HepG2 (cell line): ENCODE results near the gene TRIM28. TPM values are rescaled to one million over a fixed set of nuclear protein-coding genes. Genes with fewer than 3 reads are reported as not detected.
A peak's percentile ranks its signal among the peaks of the same experiment; 100 is the strongest.

Experiments used
- HCFC1 ChIP-seq: fragments of 150-350 bp; IDR thresholded peaks from 2 replicates; pipeline ENCODE4 v1.6.1; 2014; ENCODE audit warnings: low read depth, low read length
- KMT2B ChIP-seq: IDR thresholded peaks from 2 replicates; pipeline ENCODE4 v1.6.1; 2016; ENCODE audit warnings: missing genetic modification reagents, missing compliant biosample characterization
- PHF20 ChIP-seq: sonication (generic); formaldehyde crosslinking; IDR thresholded peaks from 2 replicates; pipeline ENCODE4 v1.5.0; 2020; ENCODE audit warnings: mild to moderate bottlenecking, missing genetic modification reagents
- RAD21 ChIP-seq: fragments of 450-650 bp; formaldehyde crosslinking; IDR thresholded peaks from 2 replicates; pipeline ENCODE4 v1.5.0; 2020; ENCODE audit warnings: mild to moderate bottlenecking
- RNF2 ChIP-seq: fragments of 450-650 bp; conservative IDR thresholded peaks from 2 replicates; pipeline ENCODE4 v1.6.1; 2016; ENCODE audit warnings: low read depth
- SOX13 ChIP-seq, 3 experiments: fragments of 450-650 bp in 1 of 3; sonication (generic) in 1 of 3; formaldehyde crosslinking in 1 of 3; IDR thresholded peaks in 2 of 3; conservative IDR thresholded peaks in 1 of 3; 2 replicates each; pipeline versions ENCODE4 v1.5.0 to v1.6.1; 2016 to 2020; ENCODE audit warnings: antibody characterized with exemption in 1 of 3, mild to moderate bottlenecking in 1 of 3, missing compliant biosample characterization in 1 of 3, missing genetic modification reagents in 1 of 3, moderate library complexity in 1 of 3
- SP2 ChIP-seq: sonication (generic); formaldehyde crosslinking; IDR thresholded peaks from 2 replicates; pipeline ENCODE4 v1.5.1; 2020; ENCODE audit warnings: mild to moderate bottlenecking, missing genetic modification reagents
- ZEB1 ChIP-seq: IDR thresholded peaks from 2 replicates; pipeline ENCODE4 v1.6.1; 2012; ENCODE audit warnings: mild to moderate bottlenecking, low read depth, inconsistent platforms; ENCODE audit not compliant: insufficient replicate concordance
- ZNF121 ChIP-seq: sonication (generic); formaldehyde crosslinking; IDR thresholded peaks from 2 replicates; pipeline ENCODE4 v1.5.0; 2020; ENCODE audit warnings: mild to moderate bottlenecking, missing genetic modification reagents
- ZNF331 ChIP-seq: sonication (generic); formaldehyde crosslinking; IDR thresholded peaks from 2 replicates; pipeline ENCODE4 v1.4.0; 2020; ENCODE audit warnings: missing genetic modification reagents
- ZNF343 ChIP-seq: sonication (generic); formaldehyde crosslinking; IDR thresholded peaks from 2 replicates; pipeline ENCODE4 v1.4.0; 2020; ENCODE audit warnings: mild to moderate bottlenecking, missing genetic modification reagents
- ZNF530 ChIP-seq: sonication (generic); formaldehyde crosslinking; IDR thresholded peaks from 2 replicates; pipeline ENCODE4 v1.5.0; 2020; ENCODE audit warnings: low read depth, mild to moderate bottlenecking, missing genetic modification reagents
- ZNF589 ChIP-seq: sonication (generic); formaldehyde crosslinking; conservative IDR thresholded peaks from 2 replicates; pipeline ENCODE4 v1.8.0; 2022; ENCODE audit warnings: mild to moderate bottlenecking, moderate library complexity, missing genetic modification reagents
- ZNF773 ChIP-seq: sonication (generic); formaldehyde crosslinking; IDR thresholded peaks from 2 replicates; pipeline ENCODE4 v1.4.0; 2020; ENCODE audit warnings: missing genetic modification reagents, borderline replicate concordance
- ZZZ3 ChIP-seq: sonication (generic); formaldehyde crosslinking; IDR thresholded peaks from 2 replicates; pipeline ENCODE4 v1.4.0; 2020; ENCODE audit warnings: missing genetic modification reagents, mild to moderate bottlenecking, borderline replicate concordance
- polyA plus RNA-seq, 8 experiments: library from polyadenylated mRNA; depleted of rRNA in 3 of 8; stranded (reverse) in 7 of 8; unstranded in 1 of 8; fragments of >200 nt; fragmentation: Illumina TruSeq in 4 of 8; extraction: Trizol in 4 of 8; gene quantifications; 2 replicates each; pipeline versions ENCODE4 v1.2.1 to v1.2.3, GENCODE V29; 2011 to 2016; ENCODE audit warnings: low read depth in 4 of 8, missing spikeins in 1 of 8, mixed read lengths in 1 of 8; ENCODE audit not compliant: insufficient read depth in 1 of 8
- total RNA-seq, 5 experiments: library from RNA; depleted of rRNA; stranded (reverse); fragments of >200 nt; fragmentation: Illumina TruSeq; extraction: Trizol; gene quantifications; 2 replicates each; pipeline ENCODE4 v1.2.3, GENCODE V29; 2016; ENCODE audit warnings: low read depth in 1 of 5
- TF ChIP-seq, protein P1 (sequence below): sonication (generic); formaldehyde crosslinking; IDR thresholded peaks from 2 replicates; pipeline ENCODE4 v1.5.1; 2020; ENCODE audit warnings: mild to moderate bottlenecking, missing genetic modification reagents, moderate library complexity
- TF ChIP-seq, protein P2 (sequence below): sonication (generic); formaldehyde crosslinking; IDR thresholded peaks from 2 replicates; pipeline ENCODE4 v1.5.0; 2020; ENCODE audit warnings: mild to moderate bottlenecking, missing genetic modification reagents, borderline replicate concordance

Gene TRIM28
- total and polyA plus RNA-seq, 2 of the 13 experiments (the other 11 are each of a cell fraction or from before 2014, with no cell fraction given), result 361 to 439 TPM

DNA sequence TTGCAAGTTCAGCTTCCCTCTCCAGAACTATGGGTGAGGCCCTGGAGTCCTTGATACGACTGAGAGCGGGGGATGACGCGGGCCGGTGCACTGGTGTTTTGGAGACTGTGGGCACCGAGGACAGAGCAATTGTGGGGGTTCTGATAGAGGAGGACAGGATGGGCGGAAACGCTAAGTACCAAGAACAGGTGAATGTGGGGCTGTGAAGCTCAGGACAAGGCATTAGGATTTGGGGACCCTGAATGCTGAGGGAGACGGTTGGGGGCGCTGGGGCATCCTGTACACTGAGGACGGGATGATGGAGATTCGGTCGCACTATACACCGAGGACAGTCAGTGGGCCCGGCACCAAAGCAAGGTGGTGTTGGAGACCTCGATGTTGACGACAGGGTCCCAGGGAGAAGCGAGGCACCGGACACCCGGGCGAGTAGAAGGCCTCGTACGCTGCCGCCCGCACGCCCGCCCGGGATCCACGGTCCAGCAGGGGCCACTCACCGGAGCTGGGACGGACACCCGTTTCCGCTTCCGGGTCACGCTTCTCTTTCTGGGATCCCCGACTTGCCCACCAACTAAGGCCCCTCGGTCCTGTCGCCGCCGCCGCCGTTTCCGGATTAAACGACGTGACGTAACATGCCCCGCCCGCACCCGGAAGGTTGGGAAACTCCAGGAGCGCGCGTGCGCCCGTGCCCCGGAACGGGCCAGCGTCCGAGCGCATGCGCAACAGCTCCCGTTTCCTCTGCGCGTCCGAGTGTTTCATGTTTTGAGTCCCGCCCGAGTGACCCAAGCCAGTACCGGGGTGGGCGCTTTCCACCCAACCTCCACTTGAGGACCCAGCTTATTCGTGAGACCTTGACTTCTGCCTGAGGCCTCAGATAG, 10.9 kb downstream of the TRIM28 start, which contains the start of gene CHMP2A (continued):
- TF ChIP-seq ZNF121, result no peak
- no peak for TF ChIP-seq ZEB1
- TF ChIP-seq KMT2B (CRISPR knock-in tag), result no peak
- peak; percentile 52 for TF ChIP-seq SP2
- TF ChIP-seq, protein P1, sequence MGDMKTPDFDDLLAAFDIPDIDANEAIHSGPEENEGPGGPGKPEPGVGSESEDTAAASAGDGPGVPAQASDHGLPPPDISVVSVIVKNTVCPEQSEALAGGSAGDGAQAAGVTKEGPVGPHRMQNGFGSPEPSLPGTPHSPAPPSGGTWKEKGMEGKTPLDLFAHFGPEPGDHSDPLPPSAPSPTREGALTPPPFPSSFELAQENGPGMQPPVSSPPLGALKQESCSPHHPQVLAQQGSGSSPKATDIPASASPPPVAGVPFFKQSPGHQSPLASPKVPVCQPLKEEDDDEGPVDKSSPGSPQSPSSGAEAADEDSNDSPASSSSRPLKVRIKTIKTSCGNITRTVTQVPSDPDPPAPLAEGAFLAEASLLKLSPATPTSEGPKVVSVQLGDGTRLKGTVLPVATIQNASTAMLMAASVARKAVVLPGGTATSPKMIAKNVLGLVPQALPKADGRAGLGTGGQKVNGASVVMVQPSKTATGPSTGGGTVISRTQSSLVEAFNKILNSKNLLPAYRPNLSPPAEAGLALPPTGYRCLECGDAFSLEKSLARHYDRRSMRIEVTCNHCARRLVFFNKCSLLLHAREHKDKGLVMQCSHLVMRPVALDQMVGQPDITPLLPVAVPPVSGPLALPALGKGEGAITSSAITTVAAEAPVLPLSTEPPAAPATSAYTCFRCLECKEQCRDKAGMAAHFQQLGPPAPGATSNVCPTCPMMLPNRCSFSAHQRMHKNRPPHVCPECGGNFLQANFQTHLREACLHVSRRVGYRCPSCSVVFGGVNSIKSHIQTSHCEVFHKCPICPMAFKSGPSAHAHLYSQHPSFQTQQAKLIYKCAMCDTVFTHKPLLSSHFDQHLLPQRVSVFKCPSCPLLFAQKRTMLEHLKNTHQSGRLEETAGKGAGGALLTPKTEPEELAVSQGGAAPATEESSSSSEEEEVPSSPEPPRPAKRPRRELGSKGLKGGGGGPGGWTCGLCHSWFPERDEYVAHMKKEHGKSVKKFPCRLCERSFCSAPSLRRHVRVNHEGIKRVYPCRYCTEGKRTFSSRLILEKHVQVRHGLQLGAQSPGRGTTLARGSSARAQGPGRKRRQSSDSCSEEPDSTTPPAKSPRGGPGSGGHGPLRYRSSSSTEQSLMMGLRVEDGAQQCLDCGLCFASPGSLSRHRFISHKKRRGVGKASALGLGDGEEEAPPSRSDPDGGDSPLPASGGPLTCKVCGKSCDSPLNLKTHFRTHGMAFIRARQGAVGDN (CRISPR knock-in tag), result peak; percentile 86
- no peak for TF ChIP-seq RNF2
- peak; percentile 86 for TF ChIP-seq PHF20 (CRISPR knock-in tag)
- TF ChIP-seq ZNF589 (CRISPR knock-in tag), result 0 out of 2 replicates have a peak, but pooled peaks have one; percentile 71
- peak; percentile 33 for TF ChIP-seq HCFC1
- no peak for TF ChIP-seq ZNF773 (CRISPR knock-in tag)
- TF ChIP-seq RAD21 (CRISPR knock-in tag), result peak; percentile 20; the same call in 1 of the 2 replicates
- no peak for TF ChIP-seq ZNF331
- no peak for TF ChIP-seq ZNF343 (CRISPR knock-in tag)
- TF ChIP-seq ZZZ3 (CRISPR knock-in tag), result 0 out of 2 replicates have a peak, but pooled peaks have one; percentile 39
- TF ChIP-seq ZNF530, result no peak
- TF ChIP-seq, protein P2, sequence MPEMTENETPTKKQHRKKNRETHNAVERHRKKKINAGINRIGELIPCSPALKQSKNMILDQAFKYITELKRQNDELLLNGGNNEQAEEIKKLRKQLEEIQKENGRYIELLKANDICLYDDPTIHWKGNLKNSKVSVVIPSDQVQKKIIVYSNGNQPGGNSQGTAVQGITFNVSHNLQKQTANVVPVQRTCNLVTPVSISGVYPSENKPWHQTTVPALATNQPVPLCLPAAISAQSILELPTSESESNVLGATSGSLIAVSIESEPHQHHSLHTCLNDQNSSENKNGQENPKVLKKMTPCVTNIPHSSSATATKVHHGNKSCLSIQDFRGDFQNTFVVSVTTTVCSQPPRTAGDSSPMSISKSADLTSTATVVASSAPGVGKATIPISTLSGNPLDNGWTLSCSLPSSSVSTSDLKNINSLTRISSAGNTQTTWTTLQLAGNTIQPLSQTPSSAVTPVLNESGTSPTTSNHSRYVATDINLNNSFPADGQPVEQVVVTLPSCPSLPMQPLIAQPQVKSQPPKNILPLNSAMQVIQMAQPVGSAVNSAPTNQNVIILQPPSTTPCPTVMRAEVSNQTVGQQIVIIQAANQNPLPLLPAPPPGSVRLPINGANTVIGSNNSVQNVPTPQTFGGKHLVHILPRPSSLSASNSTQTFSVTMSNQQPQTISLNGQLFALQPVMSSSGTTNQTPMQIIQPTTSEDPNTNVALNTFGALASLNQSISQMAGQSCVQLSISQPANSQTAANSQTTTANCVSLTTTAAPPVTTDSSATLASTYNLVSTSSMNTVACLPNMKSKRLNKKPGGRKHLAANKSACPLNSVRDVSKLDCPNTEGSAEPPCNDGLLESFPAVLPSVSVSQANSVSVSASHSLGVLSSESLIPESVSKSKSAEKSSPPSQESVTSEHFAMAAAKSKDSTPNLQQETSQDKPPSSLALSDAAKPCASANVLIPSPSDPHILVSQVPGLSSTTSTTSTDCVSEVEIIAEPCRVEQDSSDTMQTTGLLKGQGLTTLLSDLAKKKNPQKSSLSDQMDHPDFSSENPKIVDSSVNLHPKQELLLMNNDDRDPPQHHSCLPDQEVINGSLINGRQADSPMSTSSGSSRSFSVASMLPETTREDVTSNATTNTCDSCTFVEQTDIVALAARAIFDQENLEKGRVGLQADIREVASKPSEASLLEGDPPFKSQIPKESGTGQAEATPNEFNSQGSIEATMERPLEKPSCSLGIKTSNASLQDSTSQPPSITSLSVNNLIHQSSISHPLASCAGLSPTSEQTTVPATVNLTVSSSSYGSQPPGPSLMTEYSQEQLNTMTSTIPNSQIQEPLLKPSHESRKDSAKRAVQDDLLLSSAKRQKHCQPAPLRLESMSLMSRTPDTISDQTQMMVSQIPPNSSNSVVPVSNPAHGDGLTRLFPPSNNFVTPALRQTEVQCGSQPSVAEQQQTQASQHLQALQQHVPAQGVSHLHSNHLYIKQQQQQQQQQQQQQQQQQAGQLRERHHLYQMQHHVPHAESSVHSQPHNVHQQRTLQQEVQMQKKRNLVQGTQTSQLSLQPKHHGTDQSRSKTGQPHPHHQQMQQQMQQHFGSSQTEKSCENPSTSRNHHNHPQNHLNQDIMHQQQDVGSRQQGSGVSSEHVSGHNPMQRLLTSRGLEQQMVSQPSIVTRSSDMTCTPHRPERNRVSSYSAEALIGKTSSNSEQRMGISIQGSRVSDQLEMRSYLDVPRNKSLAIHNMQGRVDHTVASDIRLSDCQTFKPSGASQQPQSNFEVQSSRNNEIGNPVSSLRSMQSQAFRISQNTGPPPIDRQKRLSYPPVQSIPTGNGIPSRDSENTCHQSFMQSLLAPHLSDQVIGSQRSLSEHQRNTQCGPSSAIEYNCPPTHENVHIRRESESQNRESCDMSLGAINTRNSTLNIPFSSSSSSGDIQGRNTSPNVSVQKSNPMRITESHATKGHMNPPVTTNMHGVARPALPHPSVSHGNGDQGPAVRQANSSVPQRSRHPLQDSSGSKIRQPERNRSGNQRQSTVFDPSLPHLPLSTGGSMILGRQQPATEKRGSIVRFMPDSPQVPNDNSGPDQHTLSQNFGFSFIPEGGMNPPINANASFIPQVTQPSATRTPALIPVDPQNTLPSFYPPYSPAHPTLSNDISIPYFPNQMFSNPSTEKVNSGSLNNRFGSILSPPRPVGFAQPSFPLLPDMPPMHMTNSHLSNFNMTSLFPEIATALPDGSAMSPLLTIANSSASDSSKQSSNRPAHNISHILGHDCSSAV (CRISPR knock-in tag), result no peak
- TF ChIP-seq SOX13 (IDR thresholded peaks at IDR 0.05), result no peak
- TF ChIP-seq SOX13 (CRISPR knock-in tag; conservative IDR thresholded peaks at IDR 0.05 in 1 of 2, IDR thresholded peaks at IDR 0.05 in 1 of 2), result no peak; a peak in 1 of 4 replicates
